K562 (cell line): ENCODE measurements around the gene ST8SIA1. TPM values are rescaled to one million over a fixed set of nuclear protein-coding genes. Genes with fewer than 3 reads are reported as not detected.

Source experiments
- ATAC-seq: fragments of 200-7000 bp; cut with Tn5 transposase; 3 replicates; pipeline ENCODE4 v1.9.1; 2020; ENCODE audit warnings: moderate library complexity
- BruUV-seq: library from RNA; stranded (reverse); fragments of 400-500 nt; replicated peaks from 2 replicates; lab custom pipeline; 2021; lab: Mats Ljungman, UMichigan
- CTCF ChIA-PET: fragments of 300-600 bp; formaldehyde crosslinking; extraction: SDS; loops from one replicate; lab custom pipeline; 2021; ENCODE audit warnings: low intra/inter-chr PET ratio; lab: Yijun Ruan, JAX
- POLR2A ChIA-PET: fragments of 300-600, 350-650 bp; sonication (Branson Sonifier 250); formaldehyde crosslinking; extraction: SDS; loops from one replicate; lab custom pipeline; 2021; ENCODE audit warnings: antibody characterized with exemption, inconsistent platforms; lab: Yijun Ruan, JAX
- DNase-seq, 4 experiments: peaks; one replicate each; pipeline versions ENCODE4 v3.0.0 to v3.0.0-alpha.2; 2011 to 2018; ENCODE audit warnings: low spot score in 3 of 4, mixed read lengths in 3 of 4; ENCODE audit errors: extremely low read depth in 1 of 4
- FAIRE-seq: peaks from 2 replicates; lab custom pipeline; 2011; peaks lifted over from hg19 to GRCh38; lab: Jason Lieb, UNC
- H2AFZ ChIP-seq: 2 replicates; pipeline ENCODE4 v1.6.0; 2011; ENCODE audit warnings: low read depth, low read length, control low read depth, inconsistent platforms
- H3K27ac ChIP-seq: fragments of 200-600 bp; 3 replicates; pipeline ENCODE4 v1.8.0; 2011; ENCODE audit warnings: low read depth, mild to moderate bottlenecking, control low read depth, inconsistent platforms, low read length, moderate library complexity, mixed read lengths; ENCODE audit errors: extremely low read depth
- H3K27me3 ChIP-seq, 2 experiments: fragments of 300-600 bp in 1 of 2; 2 replicates in 1 of 2; 3 replicates in 1 of 2; pipeline versions ENCODE4 v1.6.0 to v1.8.0; 2011; ENCODE audit warnings: inconsistent platforms in 2 of 2, low read length in 2 of 2, mild to moderate bottlenecking in 1 of 2, mixed read lengths in 1 of 2, moderate library complexity in 1 of 2; ENCODE audit not compliant: control insufficient read depth in 2 of 2, insufficient read depth in 2 of 2
- H3K36me3 ChIP-seq: fragments of 300-600 bp; 3 replicates; pipeline ENCODE4 v1.8.0; 2011; ENCODE audit warnings: mild to moderate bottlenecking, low read length, inconsistent platforms; ENCODE audit not compliant: control insufficient read depth, insufficient read depth
- H3K4me1 ChIP-seq, 2 experiments: fragments of 200-600 bp in 1 of 2; replicated peaks in 1 of 2; 2 replicates in 1 of 2; 3 replicates in 1 of 2; pipeline versions ENCODE4 v1.5.1 to v1.8.0; 2011; ENCODE audit warnings: inconsistent platforms in 2 of 2, low read length in 2 of 2, mild to moderate bottlenecking in 1 of 2, mixed read lengths in 1 of 2, moderate library complexity in 1 of 2; ENCODE audit not compliant: control insufficient read depth in 2 of 2, insufficient read depth in 2 of 2
- H3K4me2 ChIP-seq: 2 replicates; pipeline ENCODE4 v1.6.1; 2011; ENCODE audit warnings: low read length, control low read depth, inconsistent platforms, mixed read lengths; ENCODE audit not compliant: insufficient read depth
- H3K4me3 ChIP-seq: fragments of 200-600 bp; sonication (generic), shearing (Covaris generic); 2 replicates; pipeline ENCODE4 v1.5.1; 2016; ENCODE audit warnings: control low read depth, inconsistent platforms
- H3K79me2 ChIP-seq: fragments of 200-600 bp; 3 replicates; pipeline ENCODE4 v1.8.0; 2011; ENCODE audit warnings: low read length, inconsistent platforms; ENCODE audit not compliant: control insufficient read depth, insufficient read depth
- H3K9ac ChIP-seq, 2 experiments: 2 replicates each; pipeline versions ENCODE4 v1.6.0 to v1.6.1; 2011; ENCODE audit warnings: low read depth in 2 of 2, low read length in 2 of 2, control low read depth in 1 of 2, inconsistent platforms in 1 of 2, mild to moderate bottlenecking in 1 of 2, mixed read lengths in 1 of 2; ENCODE audit not compliant: insufficient read depth in 1 of 2
- H3K9me1 ChIP-seq: one replicate; pipeline ENCODE4 v1.6.0; 2011; ENCODE audit warnings: inconsistent platforms, mild to moderate bottlenecking, low read length, moderate library complexity; ENCODE audit not compliant: control insufficient read depth, insufficient read depth
- H3K9me3 ChIP-seq: replicated peaks from 2 replicates; pipeline ENCODE4 v1.5.1; 2011; ENCODE audit warnings: low read depth, low read length, inconsistent platforms; ENCODE audit not compliant: control insufficient read depth, insufficient read depth
- H4K20me1 ChIP-seq: replicated peaks from 2 replicates; pipeline ENCODE4 v1.6.1; 2011; ENCODE audit warnings: low read length, inconsistent platforms, mixed read lengths; ENCODE audit not compliant: control insufficient read depth, insufficient read depth
- BRF1 ChIP-seq: IDR thresholded peaks from 3 replicates; pipeline ENCODE4 v1.6.1; 2011; ENCODE audit warnings: borderline replicate concordance, mild to moderate bottlenecking; ENCODE audit not compliant: insufficient read length; ENCODE audit errors: extremely low read depth
- HDAC3 ChIP-seq: fragments of 450-650 bp; IDR thresholded peaks from 2 replicates; pipeline ENCODE4 v1.6.1; 2018; ENCODE audit warnings: borderline replicate concordance, mild to moderate bottlenecking, moderate library complexity; ENCODE audit not compliant: partially characterized antibody
- HEY1 ChIP-seq: fragments of 250-450 bp; sonication (Bioruptor Pico); IDR thresholded peaks from 2 replicates; pipeline ENCODE4 v1.5.0; 2020; ENCODE audit warnings: mild to moderate bottlenecking, moderate library complexity, borderline replicate concordance
- KDM1A ChIP-seq, 2 experiments: fragments of 450-650 bp; IDR thresholded peaks; 2 replicates each; pipeline ENCODE4 v1.6.1; 2016; ENCODE audit warnings: mild to moderate bottlenecking in 2 of 2
- NFIX ChIP-seq: fragments of 250-450 bp; sonication (Bioruptor Pico); IDR thresholded peaks from 2 replicates; pipeline ENCODE4 v1.4.0; 2020; ENCODE audit warnings: low read depth, mild to moderate bottlenecking, moderate library complexity
- NONO ChIP-seq, 2 experiments: fragments of 200-400 bp in 1 of 2; fragments of 450-650 bp in 1 of 2; formaldehyde crosslinking in 1 of 2; IDR thresholded peaks; 2 replicates each; pipeline ENCODE4 v1.6.1; 2017; ENCODE audit warnings: low read depth in 2 of 2, mild to moderate bottlenecking in 2 of 2, moderate library complexity in 2 of 2, low read length in 1 of 2
- OTX1 ChIP-seq: fragments of 450-650 bp; formaldehyde crosslinking; IDR thresholded peaks from 2 replicates; pipeline ENCODE4 v1.4.0; 2022; ENCODE audit warnings: mild to moderate bottlenecking
- RBFOX2 ChIP-seq: fragments of 200-400 bp; formaldehyde crosslinking; IDR thresholded peaks from 2 replicates; pipeline ENCODE4 v1.6.1; 2017; ENCODE audit warnings: low read depth, mild to moderate bottlenecking, low read length, moderate library complexity
- ZNF263 ChIP-seq: sonication (generic); formaldehyde crosslinking; IDR thresholded peaks from 2 replicates; pipeline ENCODE4 v1.8.0; 2022; ENCODE audit warnings: mild to moderate bottlenecking, missing genetic modification reagents, borderline replicate concordance
- WGBS: fragments of 100-300 bp; shearing (Covaris generic); methylation state at CpG from one replicate; pipeline ENCODE4 v1.1.6; 2016; ENCODE audit warnings: low coverage, mixed read lengths; ENCODE audit not compliant: insufficient coverage; ENCODE audit errors: missing lambda C conversion rate; 5-methylcytosine and 5-hydroxymethylcytosine counted together
- in situ Hi-C: fragments of 300-500 bp; cut with MboI; formaldehyde crosslinking; loops from 4 replicates; pipeline ENCODE4 v1.15.0; 2018; ENCODE audit warnings: inconsistent platforms, mixed read lengths
- intact Hi-C: fragments of 100-400 bp; cut with micrococcal nuclease; formaldehyde crosslinking; loops from 2 replicates; pipeline ENCODE4 v1.14.2; 2022
- polyA plus RNA-seq, 8 experiments: library from polyadenylated mRNA; depleted of rRNA in 4 of 8; stranded (reverse) in 5 of 8; unstranded in 3 of 8; fragments of >200 nt; fragmentation: Nextera tagmentation in 2 of 8; fragmentation: Illumina TruSeq in 1 of 8; extraction: Ambion mirVana in 2 of 8; extraction: Trizol in 1 of 8; gene quantifications; 2 replicates each; pipeline versions ENCODE4 v1.2.1 to v1.2.3, GENCODE V29; 2011 to 2014; ENCODE audit warnings: inconsistent platforms in 1 of 8, missing spikeins in 1 of 8
- total RNA-seq, 7 experiments: library from RNA; depleted of rRNA in 6 of 7; stranded (reverse); fragments of >200 nt in 6 of 7; fragmentation: Illumina TruSeq in 2 of 7; extraction: Trizol in 2 of 7; gene quantifications; 2 replicates each; pipeline versions ENCODE4 v1.2.1 to v1.2.3, GENCODE V29; 2011 to 2021; ENCODE audit warnings: low replicate concordance in 1 of 7
- TF ChIP-seq, protein P1 (sequence below): fragments of 250-450 bp; sonication (Bioruptor Pico); IDR thresholded peaks from 2 replicates; pipeline ENCODE4 v1.8.0; 2021; ENCODE audit warnings: mild to moderate bottlenecking, moderate library complexity
- TF ChIP-seq, protein P2 (sequence below), 2 experiments: fragments of 450-650 bp in 1 of 2; sonication (generic) in 1 of 2; formaldehyde crosslinking in 1 of 2; IDR thresholded peaks in 1 of 2; conservative IDR thresholded peaks in 1 of 2; 2 replicates each; pipeline versions ENCODE4 v1.6.1 to v1.8.1; 2016 to 2023; ENCODE audit warnings: mild to moderate bottlenecking in 2 of 2, moderate library complexity in 2 of 2, inconsistent platforms in 1 of 2, missing genetic modification reagents in 1 of 2
- TF ChIP-seq, protein P3 (sequence below): sonication (generic); formaldehyde crosslinking; IDR thresholded peaks from 2 replicates; pipeline ENCODE4 v1.5.0; 2020; ENCODE audit warnings: missing genetic modification reagents
- TF ChIP-seq, protein P4 (sequence below): fragments of 250-450 bp; sonication (Bioruptor Pico); IDR thresholded peaks from 2 replicates; pipeline ENCODE4 v1.4.0; 2020

Gene ST8SIA1
- total and polyA plus RNA-seq, 9 of the 15 experiments (the other 6 are each of a cell fraction or from before 2014, with no cell fraction given) = 0.86 to 26.3 (median 4.3) TPM

DNA sequence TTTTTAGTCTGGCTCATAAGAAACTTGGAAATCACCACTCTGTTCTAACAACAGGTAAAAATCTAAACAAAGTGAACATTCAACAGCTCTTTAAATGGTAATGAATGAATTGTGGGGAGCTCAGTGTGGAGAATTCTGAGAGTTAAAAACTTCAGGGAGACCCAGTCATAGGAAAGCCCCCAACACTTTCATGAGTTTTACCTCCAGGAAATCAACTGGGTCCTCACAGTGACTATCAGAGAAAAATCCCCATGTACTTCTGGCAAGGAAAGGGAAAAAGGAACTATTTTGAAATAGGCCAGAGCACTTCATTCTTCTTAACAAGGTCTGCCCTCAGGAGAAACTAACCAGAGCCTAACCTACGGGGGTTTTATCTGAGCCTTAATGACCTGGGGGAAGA, 153.8 kb downstream of the ST8SIA1 start:
- no peaks in the 10 kb centered on the region for H3K9me3 ChIP-seq
- H3K9ac ChIP-seq = no peak overlapping the region
- H3K36me3 ChIP-seq = no peaks in the 10 kb centered on the region
- no peak for FAIRE-seq
- no peak for DNase-seq
- no peak overlapping the region for H3K4me2 ChIP-seq
- in situ Hi-C loops = no loop called here
- H3K27me3 ChIP-seq = no peaks in the 10 kb centered on the region
- ChIA-PET POLR2A (no interaction called here), CTCF (no interaction called here)
- H3K27ac ChIP-seq = no peak overlapping the region
- no peak for ATAC-seq
- no CpG with 5 or more reads among the region's 1 CpG for WGBS
- no peak overlapping the region for H3K4me3 ChIP-seq
- H3K79me2 ChIP-seq = no peaks in the 10 kb centered on the region
- intact Hi-C loops = no loop called here
- no peaks in the 10 kb centered on the region for H4K20me1 ChIP-seq
- no peak overlapping the region for H2AFZ ChIP-seq
- BruUV-seq = no TSS peak
- H3K4me1 ChIP-seq = no peaks in the 10 kb centered on the region
- no peaks in the 10 kb centered on the region for H3K9me1 ChIP-seq
- no peak for TF ChIP-seq HEY1 (CRISPR knock-in tag)
- TF ChIP-seq ZNF263 (CRISPR knock-in tag) = no peak
- TF ChIP-seq, protein P1, sequence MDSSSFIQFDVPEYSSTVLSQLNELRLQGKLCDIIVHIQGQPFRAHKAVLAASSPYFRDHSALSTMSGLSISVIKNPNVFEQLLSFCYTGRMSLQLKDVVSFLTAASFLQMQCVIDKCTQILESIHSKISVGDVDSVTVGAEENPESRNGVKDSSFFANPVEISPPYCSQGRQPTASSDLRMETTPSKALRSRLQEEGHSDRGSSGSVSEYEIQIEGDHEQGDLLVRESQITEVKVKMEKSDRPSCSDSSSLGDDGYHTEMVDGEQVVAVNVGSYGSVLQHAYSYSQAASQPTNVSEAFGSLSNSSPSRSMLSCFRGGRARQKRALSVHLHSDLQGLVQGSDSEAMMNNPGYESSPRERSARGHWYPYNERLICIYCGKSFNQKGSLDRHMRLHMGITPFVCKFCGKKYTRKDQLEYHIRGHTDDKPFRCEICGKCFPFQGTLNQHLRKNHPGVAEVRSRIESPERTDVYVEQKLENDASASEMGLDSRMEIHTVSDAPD (CRISPR knock-in tag) = no peak
- TF ChIP-seq KDM1A (IDR thresholded peaks at IDR 0.05) = no peak
- no peak for TF ChIP-seq NONO (IDR thresholded peaks at IDR 0.05; ENCODE audit: low read depth in 2 of 2, low read length in 1 of 2)
- TF ChIP-seq OTX1 (CRISPR knock-in tag) = no peak
- TF ChIP-seq NFIX = no peak
- TF ChIP-seq RBFOX2 = no peak
- no peak for TF ChIP-seq BRF1
- TF ChIP-seq HDAC3 = no peak
- TF ChIP-seq, protein P2, sequence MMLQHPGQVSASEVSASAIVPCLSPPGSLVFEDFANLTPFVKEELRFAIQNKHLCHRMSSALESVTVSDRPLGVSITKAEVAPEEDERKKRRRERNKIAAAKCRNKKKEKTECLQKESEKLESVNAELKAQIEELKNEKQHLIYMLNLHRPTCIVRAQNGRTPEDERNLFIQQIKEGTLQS (IDR thresholded peaks at IDR 0.05) = no peak
- TF ChIP-seq, protein P2 (CRISPR knock-in tag; conservative IDR thresholded peaks at IDR 0.05) = no peak
- TF ChIP-seq, protein P3, sequence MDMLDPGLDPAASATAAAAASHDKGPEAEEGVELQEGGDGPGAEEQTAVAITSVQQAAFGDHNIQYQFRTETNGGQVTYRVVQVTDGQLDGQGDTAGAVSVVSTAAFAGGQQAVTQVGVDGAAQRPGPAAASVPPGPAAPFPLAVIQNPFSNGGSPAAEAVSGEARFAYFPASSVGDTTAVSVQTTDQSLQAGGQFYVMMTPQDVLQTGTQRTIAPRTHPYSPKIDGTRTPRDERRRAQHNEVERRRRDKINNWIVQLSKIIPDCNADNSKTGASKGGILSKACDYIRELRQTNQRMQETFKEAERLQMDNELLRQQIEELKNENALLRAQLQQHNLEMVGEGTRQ = no peak
- TF ChIP-seq, protein P4, sequence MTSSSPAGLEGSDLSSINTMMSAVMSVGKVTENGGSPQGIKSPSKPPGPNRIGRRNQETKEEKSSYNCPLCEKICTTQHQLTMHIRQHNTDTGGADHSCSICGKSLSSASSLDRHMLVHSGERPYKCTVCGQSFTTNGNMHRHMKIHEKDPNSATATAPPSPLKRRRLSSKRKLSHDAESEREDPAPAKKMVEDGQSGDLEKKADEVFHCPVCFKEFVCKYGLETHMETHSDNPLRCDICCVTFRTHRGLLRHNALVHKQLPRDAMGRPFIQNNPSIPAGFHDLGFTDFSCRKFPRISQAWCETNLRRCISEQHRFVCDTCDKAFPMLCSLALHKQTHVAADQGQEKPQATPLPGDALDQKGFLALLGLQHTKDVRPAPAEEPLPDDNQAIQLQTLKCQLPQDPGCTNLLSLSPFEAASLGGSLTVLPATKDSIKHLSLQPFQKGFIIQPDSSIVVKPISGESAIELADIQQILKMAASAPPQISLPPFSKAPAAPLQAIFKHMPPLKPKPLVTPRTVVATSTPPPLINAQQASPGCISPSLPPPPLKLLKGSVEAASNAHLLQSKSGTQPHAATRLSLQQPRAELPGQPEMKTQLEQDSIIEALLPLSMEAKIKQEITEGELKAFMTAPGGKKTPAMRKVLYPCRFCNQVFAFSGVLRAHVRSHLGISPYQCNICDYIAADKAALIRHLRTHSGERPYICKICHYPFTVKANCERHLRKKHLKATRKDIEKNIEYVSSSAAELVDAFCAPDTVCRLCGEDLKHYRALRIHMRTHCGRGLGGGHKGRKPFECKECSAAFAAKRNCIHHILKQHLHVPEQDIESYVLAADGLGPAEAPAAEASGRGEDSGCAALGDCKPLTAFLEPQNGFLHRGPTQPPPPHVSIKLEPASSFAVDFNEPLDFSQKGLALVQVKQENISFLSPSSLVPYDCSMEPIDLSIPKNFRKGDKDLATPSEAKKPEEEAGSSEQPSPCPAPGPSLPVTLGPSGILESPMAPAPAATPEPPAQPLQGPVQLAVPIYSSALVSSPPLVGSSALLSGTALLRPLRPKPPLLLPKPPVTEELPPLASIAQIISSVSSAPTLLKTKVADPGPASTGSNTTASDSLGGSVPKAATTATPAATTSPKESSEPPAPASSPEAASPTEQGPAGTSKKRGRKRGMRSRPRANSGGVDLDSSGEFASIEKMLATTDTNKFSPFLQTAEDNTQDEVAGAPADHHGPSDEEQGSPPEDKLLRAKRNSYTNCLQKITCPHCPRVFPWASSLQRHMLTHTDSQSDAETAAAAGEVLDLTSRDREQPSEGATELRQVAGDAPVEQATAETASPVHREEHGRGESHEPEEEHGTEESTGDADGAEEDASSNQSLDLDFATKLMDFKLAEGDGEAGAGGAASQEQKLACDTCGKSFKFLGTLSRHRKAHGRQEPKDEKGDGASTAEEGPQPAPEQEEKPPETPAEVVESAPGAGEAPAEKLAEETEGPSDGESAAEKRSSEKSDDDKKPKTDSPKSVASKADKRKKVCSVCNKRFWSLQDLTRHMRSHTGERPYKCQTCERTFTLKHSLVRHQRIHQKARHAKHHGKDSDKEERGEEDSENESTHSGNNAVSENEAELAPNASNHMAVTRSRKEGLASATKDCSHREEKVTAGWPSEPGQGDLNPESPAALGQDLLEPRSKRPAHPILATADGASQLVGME (CRISPR knock-in tag) = no peak
